GM12875 (cell line): ENCODE measurements around the gene IL10RA.

Source experiments
- H3K4me3 ChIP-seq: one replicate; pipeline ENCODE4 v1.5.1; 2011; ENCODE audit warnings: low read depth, low read length, control low read depth
- CTCF ChIP-seq: IDR thresholded peaks from 2 replicates; pipeline ENCODE4 v1.5.1; 2011; ENCODE audit warnings: low read depth, mild to moderate bottlenecking, control low read depth, inconsistent platforms, low read length, moderate library complexity, borderline replicate concordance; ENCODE audit not compliant: insufficient read depth

Gene IL10RA

DNA sequence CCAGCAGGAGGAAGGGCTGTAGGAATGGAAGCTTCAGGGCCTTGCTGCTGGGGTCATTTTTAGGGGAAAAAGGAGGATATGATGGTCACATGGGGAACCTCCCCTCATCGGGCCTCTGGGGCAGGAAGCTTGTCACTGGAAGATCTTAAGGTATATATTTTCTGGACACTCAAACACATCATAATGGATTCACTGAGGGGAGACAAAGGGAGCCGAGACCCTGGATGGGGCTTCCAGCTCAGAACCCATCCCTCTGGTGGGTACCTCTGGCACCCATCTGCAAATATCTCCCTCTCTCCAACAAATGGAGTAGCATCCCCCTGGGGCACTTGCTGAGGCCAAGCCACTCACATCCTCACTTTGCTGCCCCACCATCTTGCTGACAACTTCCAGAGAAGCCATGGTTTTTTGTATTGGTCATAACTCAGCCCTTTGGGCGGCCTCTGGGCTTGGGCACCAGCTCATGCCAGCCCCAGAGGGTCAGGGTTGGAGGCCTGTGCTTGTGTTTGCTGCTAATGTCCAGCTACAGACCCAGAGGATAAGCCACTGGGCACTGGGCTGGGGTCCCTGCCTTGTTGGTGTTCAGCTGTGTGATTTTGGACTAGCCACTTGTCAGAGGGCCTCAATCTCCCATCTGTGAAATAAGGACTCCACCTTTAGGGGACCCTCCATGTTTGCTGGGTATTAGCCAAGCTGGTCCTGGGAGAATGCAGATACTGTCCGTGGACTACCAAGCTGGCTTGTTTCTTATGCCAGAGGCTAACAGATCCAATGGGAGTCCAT, 14.1 kb downstream of the IL10RA start:
- H3K4me3 ChIP-seq, result no peak overlapping the region
- TF ChIP-seq CTCF, result no peak

DNA sequence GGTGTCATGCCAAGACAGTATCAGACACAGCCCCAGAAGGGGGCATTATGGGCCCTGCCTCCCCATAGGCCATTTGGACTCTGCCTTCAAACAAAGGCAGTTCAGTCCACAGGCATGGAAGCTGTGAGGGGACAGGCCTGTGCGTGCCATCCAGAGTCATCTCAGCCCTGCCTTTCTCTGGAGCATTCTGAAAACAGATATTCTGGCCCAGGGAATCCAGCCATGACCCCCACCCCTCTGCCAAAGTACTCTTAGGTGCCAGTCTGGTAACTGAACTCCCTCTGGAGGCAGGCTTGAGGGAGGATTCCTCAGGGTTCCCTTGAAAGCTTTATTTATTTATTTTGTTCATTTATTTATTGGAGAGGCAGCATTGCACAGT, 14.6 kb downstream of the IL10RA start:
- no peak for TF ChIP-seq CTCF
- no peak overlapping the region for H3K4me3 ChIP-seq

- H3K4me3 ChIP-seq, result no peak overlapping the region
- no peak for TF ChIP-seq CTCF
Observed at GRCh38 chr11:118001494-118001971, 15.3 kb downstream of the IL10RA start.

DNA sequence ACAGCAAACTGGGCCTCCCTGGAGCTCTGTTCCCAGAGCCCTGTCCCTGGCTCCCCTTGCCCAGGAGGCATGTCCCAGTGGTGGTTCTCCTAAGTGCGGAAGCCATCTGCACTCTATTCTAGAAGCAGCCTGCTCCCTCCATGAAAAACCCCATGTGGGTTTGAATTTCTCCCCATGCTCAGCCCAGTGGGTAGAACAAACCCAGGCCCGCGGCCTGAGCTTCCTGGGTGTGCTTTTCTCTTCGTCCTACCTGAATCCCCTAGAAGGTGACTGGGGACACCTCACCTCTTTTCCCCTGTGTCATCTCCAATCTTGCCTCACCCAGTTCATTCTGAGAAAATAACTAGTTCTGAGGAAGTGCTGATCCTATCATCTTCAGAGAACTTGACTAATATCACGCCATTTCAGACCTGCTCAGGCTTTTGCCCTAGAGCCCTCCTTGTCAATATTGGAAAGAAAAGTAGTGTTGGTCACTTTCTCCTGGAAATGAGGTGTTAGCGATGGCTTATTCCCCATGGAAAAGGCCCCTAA, 15.9 kb downstream of the IL10RA start:
- no peak for TF ChIP-seq CTCF
- H3K4me3 ChIP-seq, result no peak overlapping the region

DNA sequence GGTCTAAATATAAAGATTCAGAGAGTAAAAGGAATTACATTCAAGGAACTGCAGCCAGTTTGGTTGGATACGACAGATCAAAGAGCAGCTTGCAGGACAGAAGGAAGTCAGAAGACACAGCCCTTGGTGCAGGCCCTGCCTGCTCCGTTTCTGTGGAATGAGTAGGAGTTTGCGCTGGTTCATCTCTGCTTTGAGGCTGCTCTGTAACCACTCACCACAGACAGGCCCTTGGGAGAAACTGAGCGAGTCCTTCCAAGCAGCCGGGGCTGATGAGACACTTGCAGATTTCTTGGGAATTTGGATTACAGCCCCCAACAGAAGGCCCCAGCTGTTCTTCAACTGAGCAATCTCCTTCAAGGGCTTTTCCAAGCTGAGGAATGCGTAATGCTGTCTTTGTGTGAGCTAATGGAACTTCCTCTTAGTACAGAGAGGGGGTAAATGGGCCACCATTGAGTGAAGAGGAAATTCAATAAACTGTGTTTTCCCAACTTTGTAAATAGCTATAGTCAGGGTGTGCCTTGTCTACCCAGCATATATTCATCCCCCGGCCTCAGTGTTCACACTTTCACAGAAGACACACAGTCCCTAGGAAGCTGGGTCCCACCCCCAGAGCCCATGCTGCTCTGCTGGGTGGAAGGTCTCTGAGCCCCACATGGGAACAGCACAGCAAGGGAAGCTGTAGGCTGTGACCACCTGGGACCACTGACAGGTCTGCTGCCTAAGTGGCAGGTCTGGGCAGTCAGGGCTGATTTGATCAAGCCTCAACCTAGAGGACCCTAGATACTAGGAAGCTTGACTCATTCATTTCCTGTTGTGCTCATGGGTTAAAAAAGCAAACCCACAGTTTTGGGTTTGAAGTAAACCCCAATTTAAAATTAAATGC, 16.6 kb downstream of the IL10RA start:
- no peak overlapping the region for H3K4me3 ChIP-seq
- no peak for TF ChIP-seq CTCF

- no peak for TF ChIP-seq CTCF
- no peak overlapping the region for H3K4me3 ChIP-seq
Observed at GRCh38 chr11:118003456-118003855, 17.3 kb downstream of the IL10RA start.
